Measurements from ENCODE around the gene GGPS1.
"Not testable (repeated sequence)": the region's sequence is repeated elsewhere in the genome, so short reads cannot be mapped to it uniquely, and the experiment has no call there.

GGPS1 gene

DNA sequence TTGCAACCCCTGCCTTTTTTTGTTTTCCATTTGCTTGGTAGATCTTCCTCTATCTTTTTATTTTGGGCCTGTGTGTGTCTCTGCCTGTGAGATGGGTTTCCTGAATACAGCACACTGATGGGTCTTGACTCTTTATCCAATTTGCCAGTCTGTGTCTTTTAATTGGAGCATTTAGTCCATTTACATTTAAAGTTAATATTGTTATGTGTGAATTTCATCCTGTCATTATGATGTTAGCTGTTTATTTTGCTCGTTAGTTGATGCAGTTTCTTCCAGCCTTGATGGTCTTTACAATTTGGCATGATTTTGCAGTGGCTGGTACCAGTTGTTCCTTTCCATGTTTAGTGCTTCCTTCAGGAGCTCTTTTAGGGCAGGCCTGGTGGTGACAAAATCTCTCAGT lies 57.3 kb downstream of the GGPS1 start:
- intact Hi-C loops (cut with DNase I), result not testable (repeated sequence)

DNA sequence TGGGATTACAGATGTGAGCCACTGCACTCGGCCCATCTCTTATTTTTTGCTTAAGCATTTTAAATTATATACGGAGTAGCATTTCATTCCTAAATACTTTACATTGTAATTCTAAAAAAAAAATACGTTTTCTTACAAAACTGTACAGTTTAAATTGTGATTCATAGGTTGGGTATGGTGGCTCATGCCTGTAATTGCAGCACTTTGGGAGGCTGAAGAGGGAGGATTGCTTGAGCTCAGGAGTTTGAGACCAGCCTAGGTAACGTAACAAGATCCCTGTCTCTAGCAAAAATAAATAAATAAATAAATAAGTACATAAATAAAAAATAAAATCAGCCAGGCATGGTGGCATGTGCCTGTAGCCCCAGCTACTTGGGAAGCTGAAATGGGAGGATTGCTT lies 63.5 kb downstream of the GGPS1 start:
- intact Hi-C loops (cut with DNase I), result no loop called here
- no peak for DNase-seq

More for the DNA sequence above, 57.3 kb downstream of the GGPS1 start:
- not testable (repeated sequence) for DNase-seq
